ENCODE measurements around the gene PRKAG2.

DNA sequence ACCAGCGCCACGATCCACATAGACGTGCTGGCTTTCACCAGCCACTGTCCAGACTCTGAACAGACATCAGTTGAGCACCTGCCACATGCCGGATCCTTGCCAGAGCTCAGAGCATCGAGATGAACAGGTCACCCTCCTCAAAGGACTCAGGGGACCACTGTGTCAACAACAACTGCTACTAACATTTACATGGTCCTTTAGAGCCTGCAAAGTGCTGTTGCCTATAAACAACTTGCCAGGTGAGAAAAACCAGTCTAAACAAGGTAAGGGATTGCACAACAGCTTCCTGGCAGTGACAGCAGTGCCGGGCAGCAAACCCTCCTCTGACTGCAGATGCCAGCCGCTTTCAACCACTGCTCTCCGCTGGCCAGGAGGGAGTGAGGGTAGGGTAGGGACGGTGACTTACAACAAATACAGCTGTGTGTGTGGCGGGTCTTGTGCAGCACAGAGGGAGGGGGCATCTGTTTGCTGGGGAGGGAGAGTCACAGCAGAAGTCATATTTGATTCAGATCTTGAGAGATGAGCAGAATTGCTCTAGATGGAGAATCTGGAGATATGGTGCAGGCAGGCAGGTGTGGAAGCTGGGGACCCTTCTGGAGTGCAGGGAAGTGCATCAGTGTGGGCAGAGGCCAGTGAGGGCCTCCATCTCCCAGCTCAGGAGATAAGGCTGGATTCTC lies 324.4 kb downstream of the PRKAG2 start:
- TF ChIP-seq CTCF (IDR thresholded peaks at IDR 0.05) (no peak), POLR2A (IDR thresholded peaks at IDR 0.05) (no peak)

Data from lower leg skin (tissue), 3 donors.